HG03460 (cell line): Measurements from ENCODE around the gene PHKA2.

ENCODE experiments used
- ATAC-seq: cut with Tn5 transposase; IDR thresholded peaks from one replicate; pipeline ENCODE4 v1.9.1; 2021; ENCODE audit not compliant: unreplicated experiment

The PHKA2 gene

DNA sequence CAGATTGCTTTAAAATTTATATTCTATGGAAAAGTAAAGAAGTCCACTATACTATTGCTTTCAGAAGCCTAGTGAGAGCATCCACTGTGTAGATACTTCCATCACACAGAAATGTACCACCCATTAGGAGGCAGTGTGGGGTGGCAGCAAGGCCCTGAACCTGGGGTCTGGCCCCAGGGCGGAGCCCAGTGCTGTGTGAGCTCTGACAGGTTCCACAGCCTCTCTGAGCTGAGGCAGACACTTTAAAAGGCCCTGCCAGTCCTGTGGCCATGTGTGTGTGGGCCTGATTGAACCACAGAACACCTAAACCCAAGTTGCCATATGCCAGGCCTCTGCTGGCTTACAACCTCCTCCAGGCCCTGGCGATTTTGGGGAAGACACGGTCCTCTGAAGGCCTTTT lies 49.2 kb downstream of the PHKA2 start:
- no peak for ATAC-seq

DNA sequence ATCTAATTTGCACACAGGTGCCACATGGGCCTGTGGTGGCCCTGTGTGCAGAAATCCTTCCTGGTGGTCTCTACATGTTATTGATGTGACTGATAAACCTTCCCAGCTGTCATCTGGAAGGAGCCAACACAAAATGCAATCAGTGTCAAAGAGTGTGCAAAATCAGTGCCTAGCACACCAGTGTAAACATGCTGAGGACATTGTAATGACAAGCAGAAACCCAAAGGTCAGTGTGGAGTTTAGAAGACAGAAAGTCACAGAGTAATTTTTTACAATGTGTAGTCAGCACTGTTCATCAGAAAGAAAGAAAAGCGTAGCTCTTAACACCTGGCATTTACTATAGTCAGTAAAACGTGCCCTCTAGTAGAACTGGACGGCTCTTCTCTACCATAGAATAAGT lies 50.3 kb downstream of the PHKA2 start:
- no peak for ATAC-seq

DNA sequence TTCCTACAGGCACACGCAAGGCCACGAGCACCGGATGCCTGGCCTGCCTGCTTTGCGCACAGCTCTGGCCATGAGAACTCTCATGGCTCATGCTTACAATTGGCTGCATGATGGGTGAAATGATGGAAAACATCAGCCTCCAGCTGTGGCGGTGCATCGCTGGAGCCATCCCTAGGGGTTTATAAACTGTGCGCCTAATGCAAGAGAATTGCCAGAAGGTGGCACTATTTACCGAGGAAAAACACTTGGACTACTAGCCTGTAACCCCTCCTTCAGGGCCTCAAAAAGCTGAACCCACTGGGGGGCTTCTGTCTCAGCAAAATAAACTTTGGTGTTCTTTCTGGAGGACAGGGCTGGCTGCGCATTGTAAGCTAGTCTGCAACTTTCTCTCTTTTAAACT lies 51.9 kb downstream of the PHKA2 start:
- no peak for ATAC-seq

DNA sequence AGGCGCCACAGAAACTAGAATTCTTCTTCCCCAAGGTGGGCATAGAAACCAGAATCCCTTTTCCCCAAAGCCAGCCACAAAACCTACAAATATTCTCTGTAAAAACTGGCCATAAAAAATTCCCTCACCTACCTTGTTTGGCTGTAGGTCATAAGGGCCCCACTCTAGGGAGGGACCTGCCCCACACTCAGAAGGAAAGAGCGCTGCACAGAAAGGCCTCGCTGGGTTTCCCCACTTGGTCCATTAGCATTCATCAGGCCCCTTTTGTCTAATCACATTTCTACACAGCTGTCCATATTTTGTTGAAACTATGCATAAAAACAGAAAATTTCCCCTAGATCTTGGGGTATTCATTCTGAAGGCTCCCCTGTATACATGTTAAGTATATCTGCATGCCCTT lies 54.1 kb downstream of the PHKA2 start:
- no peak for ATAC-seq

DNA sequence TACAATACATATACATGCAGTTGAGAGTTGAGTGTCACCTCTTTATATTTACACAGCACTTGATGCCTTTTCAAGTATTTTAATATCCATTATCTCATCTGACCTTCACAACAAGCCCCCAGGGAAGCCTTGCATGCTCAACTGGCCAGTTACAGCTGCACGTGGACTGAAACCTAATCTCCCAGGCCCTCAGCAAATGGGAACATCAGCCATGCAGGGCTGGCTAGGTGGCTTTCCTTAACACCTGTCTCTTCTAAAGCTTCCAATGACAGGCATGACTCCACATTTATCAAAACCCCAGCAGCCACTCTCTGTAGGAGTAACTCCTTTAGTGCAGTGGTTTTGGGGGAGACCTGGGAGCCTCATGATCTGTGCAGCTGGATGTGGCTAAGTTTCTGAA lies 56.4 kb downstream of the PHKA2 start:
- ATAC-seq: no peak

DNA sequence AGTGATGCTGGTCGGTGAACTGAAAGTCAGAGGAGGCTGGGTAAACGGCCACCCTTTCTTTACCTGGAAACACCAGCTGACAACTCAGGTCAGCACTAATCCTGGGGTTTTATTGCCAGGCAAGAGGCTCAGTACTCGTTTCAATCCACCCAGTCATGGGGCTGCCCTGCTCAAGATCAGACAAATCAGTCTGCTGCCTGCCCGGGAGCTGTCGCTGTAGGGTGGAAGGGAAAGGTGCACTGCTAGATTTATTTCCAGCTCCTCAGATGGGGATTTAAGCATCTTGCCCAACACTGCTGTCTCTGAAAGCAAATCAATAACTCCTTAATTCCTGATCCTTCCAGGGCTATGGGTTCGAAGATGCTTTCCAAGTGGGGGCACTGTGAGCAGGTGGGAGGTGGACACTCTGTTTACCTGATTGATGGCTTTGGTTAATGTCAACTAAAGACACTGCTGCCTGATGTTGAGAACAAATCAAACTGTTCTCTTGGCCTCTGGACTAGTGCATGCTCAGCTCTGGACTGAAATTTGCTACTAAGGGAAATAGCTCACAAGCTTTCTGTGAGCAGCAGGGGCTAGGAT lies 59.3 kb downstream of the PHKA2 start:
- no peak for ATAC-seq

DNA sequence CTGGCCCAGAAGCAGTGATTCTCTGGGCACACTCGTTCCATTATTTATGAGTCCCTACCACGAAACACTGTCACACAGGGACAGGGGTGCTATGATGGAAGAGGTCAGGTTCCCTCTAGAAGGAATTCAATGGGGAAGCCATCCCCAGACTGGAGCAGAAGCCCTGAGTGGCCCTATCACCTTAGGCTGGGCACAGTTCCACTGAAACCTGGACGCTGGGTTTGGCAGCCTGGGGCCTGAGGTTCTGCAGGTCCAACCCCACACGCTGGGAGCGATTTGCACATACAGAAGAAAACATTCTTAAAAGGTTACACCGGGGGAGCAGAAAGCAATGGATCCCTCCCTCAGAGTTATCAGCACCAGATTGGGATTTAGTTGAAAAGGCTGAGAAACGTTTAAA lies 63.3 kb downstream of the PHKA2 start:
- ATAC-seq: no peak

DNA sequence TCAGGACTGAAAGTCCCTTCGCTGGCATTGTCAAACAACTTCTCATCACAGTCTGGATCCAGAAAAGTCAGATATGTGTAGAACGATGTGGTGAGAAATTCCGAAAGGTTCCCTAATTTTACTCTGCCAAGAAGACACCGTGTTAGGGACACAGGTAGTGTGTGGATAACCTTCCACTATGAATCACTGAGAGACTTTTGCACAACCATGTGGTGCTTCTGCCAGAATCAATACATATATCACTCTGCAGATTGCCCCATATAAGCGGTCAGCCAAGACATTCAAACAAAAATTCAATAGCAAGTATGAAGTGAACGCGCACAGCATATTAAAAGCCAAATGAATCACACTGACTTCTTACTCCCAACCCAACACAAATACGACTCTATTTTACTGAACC lies 63.8 kb downstream of the PHKA2 start:
- ATAC-seq: no peak

DNA sequence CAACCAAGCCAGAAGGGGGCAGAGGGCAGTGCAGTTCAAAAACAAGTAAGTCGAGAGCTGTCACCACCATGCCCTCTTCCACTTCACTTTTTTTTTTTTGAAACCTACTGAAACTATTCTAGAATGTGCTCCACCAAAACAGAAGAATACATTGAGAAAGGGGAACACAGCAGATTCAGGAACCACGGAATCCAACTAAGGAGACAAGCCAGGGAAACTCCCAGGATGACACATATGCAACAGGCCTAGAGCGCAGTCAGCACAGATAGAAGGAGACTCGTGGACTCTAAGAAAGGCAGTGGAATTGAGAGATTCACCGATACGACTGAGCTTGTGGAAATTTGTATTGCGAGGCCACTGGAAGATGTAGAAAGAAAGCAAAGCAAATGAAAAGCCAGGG lies 66.1 kb downstream of the PHKA2 start:
- ATAC-seq: no peak

DNA sequence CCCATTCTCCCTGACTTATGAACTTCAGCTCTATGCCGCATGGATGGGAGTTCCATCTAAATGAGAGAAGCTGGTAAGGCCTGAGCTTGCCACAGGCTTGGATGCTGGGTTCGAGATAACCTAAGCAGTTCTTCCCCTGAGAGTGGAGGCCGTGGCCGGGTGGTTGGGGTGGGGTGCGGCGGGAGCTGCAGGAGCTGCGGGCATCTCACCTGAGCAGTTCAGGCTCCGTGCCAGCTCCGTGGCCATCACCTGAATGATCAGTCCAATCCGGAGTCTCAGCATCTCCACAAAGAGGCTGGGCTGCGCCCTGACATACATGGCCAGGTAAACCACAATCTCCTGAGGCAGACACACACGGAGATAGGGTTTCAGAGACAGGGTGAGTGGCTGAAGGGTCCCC lies 77.6 kb downstream of the PHKA2 start:
- no peak for ATAC-seq

DNA sequence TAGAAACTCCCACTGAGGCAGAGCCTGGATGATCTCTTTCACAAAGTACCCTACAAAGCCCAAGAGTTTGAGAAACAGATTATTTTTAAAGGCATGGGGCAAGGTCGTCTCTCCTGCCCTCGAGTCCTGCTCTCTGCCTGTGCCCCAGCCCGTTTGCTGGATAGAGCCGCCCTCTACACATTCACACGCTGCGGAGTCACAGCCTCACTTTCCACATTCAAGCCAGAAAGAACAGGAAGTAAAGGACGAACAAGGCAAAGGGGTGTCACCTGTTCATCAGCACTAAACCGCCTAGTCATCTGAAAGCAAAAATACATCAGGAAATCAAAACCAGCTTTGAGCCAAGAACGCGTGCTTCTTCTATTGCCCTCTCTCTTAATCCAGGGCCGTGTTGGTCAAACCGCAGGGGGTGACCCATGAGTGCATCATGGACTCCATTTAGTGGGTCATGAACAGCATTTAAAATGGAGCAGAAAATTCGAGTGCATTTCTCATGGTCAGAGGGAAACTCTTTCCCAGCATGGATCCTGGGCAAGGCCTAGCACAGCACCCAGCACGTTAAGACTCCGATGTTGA lies 83.4 kb downstream of the PHKA2 start:
- no peak for ATAC-seq

DNA sequence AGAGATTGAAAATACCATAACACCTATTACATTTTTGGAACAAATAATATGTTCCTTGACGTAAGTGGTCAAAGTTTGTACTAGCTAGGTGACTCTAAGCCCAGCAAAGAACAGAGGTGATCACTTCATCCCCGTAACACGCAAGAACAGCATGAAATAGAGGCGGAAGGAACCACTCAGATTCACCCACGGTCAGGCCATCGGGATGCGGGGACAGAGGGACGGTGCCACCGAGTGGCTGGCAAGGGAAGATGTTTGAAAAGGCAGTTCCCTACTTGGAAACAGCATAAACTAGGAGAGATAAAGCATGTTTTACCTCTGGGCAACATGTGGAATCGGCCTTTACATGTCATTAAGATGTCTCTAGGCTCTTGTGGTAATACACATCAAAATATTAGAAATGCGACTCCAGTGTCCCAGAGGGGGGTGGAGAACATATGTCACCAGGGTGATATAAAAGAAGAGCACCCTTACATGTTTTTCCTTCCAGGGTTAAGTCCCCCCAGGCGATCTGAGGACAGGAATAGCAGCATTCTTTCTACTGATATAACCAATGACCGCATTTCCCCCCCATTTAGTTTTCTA lies 84.0 kb downstream of the PHKA2 start:
- no peak for ATAC-seq

DNA sequence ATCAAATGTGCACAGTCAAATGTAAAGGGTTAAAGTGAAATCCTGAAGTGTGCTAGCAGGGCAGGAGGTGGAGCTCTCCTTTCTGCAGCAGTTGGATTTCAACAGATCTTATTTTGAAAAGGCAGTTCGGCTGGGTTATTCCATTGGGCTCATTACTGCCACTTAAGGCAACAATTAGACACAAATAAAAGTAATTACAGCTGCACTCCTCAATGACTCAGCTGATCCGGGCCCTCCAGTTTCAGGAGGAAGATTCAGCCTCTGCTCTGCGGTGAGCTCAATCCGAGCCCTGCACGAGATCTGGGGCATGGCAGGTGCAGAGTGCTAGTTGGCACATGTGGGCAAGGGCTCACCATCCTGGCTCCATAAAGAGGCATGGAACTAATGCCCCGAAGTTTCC lies 85.4 kb downstream of the PHKA2 start:
- ATAC-seq: no peak

DNA sequence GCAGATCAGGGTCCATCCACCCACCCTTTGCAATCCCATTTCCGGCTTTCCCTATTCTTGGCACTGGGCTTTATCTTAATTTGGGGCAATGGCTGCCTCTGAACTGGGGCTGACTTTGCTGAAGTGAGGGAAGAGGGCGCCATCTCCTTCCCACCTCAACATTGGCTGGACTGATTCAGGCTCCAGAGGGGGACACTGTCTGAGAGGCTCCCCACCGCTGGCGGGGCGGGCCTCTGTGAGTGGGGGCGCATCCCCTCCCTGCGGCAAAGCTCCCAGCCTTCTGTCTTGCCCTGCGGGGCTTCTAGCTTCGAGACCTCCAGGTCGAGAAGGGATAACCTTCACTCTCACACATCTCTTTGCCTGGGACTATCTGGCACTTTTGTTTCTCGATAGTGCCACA lies 85.8 kb downstream of the PHKA2 start:
- ATAC-seq: no peak

DNA sequence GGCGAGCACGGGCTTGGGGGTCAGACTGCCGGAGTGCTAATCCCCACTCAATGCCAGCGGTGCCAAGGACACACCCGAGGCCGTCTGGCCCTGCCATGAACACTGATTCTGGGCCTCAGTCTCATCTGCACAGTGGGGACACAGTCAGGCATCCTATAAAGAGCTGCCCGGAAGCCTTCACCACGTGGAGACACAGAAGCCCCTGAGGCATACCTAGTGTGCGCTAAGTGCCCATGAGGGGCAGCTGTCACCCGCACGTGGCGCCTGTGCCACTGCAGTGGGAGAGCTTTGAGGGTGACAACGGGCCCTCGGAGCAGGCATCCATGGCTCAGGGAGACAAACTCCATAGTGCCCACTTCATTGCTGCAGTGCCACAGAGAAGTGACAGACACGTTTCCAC lies 86.3 kb downstream of the PHKA2 start:
- no peak for ATAC-seq

DNA sequence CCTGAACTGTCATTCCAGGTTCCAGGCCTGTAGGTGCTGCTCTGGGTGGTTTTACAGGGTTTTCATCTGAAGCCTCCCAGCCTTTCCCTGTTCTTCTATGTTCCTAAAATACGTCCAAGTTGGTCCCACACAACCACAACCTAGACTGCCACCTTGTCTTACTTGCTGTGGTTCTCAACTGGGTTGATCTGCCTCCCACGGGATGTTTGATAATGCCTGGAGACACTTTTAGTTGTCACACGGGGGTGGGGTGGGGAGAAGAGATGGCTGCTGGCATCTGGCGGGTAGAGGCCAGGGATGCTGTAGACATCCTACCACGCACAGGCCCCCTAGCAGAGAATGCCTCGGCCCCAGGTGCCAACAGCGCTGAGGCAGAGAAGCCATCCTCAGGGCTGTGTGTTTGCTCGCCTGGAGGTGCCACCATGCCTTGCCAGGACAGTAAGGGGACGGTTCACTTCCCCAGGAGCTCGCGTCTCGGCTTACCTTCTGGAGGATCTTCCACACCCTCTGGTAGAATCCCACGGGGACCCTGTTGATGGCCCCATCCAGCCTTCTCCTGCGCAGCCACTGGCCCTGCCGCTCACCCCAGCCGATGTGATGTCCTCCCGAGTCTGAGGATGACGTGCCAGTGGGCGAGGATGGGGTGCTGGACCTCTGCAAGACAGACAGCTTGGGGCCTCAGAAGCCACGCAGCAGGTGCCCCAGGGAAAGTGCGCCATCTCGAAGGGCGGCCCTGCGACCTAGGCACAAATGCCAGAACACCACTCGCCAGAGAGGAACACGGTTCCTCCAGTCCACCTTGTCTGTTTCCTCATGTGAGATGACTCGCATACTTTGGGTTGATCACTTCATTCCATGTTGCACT lies 87.0 kb downstream of the PHKA2 start:
- ATAC-seq: no peak

DNA sequence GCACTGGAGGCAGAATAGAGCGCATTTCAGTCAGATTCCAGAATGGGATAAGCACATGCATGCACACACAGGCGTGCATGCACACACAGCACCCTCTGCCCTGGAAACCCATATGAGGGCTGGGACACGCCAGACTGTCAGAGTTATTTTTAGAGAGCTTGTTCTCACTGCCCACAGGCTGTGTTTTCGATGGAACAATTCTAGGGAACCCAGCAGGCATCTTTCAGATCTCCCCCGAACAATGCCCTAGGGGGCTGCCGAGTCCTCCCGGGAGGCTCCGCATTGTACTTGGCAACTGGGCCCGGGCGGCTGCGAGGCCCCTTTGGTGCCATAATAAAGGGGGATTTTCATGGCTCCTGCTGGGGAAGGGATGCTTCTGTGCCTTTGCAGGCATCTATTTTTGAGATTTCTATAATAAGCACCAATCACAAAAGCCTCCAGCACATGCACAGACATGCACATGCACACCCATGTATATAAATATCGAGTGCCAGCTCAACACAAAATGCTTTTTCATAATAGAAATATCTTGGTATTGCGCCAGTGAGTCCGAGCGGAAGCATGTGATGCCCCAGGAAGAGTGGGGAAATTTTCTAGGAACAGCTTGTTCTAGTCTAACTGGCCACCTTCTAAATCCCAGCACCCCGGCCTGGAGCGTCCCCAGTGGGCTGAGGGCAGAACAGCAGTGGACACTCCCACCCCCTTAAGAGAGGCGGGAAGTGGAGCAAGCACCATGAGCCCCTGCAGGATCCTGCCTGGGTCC lies 88.5 kb downstream of the PHKA2 start:
- ATAC-seq: no peak

DNA sequence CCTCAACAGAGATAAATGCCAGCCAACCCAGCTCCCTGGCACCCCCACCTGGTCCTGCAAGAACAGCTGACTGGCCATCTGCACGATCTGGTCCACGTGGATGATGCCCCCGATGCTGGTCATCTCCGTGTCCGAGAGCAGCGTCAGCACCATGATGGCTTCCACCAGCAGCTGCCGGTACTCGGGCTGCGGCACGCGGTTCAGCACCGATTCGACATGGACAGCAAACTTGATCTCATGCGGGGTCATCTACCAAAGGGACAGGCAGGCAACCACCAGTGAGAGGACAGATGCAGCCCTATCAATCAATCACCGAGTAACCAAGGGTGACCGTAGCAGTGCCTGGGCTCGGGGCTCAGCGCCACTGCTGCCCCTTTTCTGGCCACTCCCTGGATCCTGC lies 89.8 kb downstream of the PHKA2 start:
- ATAC-seq: no peak

DNA sequence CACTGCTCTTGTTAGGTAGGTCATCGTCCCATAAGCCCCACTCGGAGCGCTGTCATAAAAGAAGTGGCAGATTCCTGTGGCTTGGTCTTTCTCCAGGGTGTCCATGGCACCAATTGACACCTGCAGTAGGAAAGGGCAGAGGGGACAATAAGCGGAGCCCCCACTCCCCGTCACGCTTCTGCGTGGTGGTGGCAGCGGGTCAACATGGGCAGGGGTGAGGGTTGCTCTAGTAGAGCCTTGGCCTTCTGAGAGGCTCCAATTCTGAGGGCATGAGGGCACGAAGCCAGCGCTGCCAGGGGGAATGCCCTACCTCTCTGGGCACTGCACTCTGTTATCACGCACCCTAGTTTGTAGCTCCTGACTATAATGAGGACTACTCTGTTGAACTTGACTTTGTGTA lies 90.4 kb downstream of the PHKA2 start:
- no peak for ATAC-seq

DNA sequence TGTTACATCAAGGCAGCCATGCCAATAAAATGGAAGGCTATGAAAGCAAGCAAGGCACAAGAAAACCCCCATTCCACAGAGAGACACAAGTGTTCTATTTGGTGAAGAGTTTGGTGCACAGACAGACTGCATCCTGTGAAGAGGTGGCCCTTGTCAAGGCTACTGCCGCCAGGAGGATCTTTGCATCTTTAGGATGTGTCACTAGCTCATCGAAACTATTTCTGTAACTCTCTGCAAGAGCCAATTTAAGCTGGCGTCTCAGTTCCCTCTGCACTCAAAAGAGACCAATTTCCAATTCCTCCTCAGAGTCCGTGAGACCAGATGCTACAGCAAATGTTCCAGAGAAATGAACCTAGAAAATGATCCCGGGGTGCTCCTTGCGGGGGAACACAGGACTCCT lies 91.0 kb downstream of the PHKA2 start:
- no peak for ATAC-seq

DNA sequence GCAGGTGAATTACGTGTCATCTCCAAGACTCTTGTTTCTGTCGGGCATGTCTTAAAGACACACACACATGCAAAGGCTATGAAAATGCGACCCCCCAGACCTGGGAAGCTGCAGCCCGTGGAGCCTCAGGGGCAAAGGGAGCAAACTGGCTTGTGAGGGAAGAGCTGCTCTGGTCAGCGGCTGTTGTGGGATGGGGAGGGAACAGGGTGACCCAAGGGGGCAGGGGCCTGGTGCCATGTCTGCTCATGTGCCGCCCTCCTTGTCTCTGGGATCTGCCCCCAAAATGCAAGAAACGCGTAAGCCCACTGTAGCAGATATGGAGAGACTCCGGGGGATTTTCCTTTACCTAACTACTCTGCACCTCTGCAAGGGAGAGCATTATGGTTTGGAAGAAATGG lies 92.4 kb downstream of the PHKA2 start:
- no peak for ATAC-seq
